Pulmonary artery endothelial cell (primary cell): Measurements from ENCODE around the gene SORBS2. TPM values are rescaled to one million over a fixed set of nuclear protein-coding genes. Genes with fewer than 3 reads are reported as not detected.

Experiments used
- DNase-seq: peaks from one replicate; pipeline ENCODE4 v3.0.0-alpha.2; 2011; ENCODE audit warnings: low read depth, low spot score
- total RNA-seq: library from RNA; depleted of rRNA; stranded (reverse); fragments of >200 nt; gene quantifications from 2 replicates; pipeline ENCODE4 v1.2.3, GENCODE V29; 2014

Gene SORBS2
- total RNA-seq, 1 donor from 2014 or later, result 46.2 TPM

DNA sequence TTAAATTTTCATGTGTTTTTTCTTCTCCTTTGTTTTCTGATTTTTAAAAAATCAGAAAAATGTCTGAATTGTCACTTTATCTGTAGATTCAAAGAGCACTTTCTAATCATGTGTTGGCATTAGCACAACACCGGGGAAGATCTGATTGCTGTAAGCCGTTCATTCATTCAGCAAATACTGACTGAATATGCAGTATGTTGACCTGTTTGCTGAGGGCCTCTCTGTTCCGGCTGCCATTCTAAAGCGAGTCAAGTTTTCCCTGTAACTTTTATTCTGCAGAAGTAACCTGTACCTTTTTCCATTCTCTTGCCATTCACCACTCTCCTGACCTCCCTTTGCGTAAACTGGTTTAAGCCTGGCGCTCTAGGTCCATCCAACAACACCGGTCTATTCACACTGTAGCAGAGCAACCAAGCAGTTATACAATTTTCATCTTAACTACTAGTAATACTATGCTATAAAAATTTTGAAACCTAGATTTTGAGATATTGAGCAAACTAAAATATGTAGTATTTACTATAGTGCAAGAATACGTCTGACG lies 6.7 kb downstream of the SORBS2 start:
- no peak for DNase-seq

DNA sequence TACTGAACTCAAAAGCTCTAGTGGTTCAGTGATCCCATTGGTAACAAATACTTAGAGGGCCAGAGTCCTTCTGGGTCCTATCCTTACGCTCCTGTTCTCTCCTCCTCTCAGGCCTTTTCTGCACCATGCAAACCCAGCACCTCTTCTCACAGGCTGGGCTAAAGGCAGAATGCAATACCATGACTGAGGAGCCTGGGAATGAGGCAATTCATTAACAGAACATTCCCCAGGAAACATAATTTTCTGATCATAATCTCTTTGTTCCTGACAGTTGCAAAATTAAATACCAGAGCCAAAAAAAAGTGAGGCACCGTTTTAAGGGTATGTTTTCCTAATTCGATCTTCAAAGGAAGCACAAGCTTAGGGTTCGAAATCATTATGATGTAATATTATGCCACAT lies 9.0 kb downstream of the SORBS2 start:
- DNase-seq, result no peak

DNA sequence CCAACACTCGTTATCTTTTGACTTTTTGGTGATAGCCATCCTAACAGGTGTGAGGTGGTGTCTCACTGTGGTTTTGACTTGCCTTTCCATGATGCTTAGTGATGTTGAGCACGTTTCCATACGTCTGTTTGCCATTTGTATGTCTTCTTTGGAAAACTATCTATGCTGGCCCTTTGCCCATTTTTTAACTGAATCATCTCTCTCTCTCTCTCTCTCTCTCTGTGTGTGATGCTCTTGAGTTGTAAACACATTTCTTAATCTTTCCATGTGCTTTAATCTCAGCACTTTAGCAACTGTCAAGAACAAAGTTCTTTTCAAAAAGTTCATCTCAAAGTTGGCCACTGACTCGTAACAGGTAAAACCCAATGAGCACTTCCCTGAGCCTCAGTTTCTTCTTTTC lies 10.5 kb downstream of the SORBS2 start:
- DNase-seq, result no peak

DNA sequence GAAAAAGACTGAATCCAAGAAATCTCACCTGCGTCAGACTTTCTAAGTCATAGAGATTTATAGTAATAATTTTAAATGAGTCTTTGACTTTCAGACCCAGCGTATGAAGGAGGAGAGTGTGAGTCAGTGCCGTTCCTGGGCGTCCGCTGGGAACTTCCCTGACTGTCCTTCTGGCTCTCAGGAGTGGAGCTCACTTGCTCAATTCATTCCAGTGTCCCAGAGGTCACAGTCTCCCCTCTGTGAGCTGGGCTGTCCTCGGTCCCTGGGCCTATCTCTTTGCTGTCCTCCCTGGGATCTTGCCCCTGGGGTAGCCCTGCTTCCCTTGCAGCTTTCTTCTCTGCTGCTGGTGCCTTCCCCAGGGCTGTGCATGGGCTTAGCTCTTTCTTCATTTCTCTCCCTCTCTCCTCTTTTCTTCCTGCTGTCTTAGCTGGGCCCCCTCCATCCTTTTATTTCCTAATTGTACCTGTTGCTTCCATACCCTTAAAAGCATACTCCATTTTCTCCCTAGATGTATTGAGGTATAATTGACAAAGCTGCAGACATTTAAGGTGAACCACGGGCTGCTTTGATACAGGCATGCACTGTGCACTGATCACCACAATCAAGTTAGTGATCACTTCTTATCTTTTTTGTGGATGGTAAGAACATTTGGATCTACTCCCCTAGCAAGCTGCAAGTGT lies 11.6 kb downstream of the SORBS2 start:
- no peak for DNase-seq

DNA sequence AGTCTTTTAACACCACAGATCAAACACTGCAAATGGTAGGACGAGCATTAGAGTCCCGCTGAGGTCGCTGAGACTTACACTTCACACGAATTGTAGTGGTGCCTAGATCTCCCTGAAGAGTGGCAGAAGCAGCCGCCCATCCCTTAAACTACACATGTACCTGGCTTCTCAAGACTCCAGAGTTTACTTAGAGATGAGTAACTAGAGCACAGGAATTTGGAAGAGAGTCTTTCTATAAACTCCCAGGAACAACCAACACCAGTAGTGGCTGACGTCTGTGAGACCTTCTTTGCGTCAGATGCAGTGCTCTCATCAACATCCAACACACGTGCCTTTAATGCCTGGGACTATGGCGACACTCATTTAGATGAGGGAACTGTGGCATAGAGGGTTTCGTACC lies 12.6 kb downstream of the SORBS2 start:
- DNase-seq, result no peak

DNA sequence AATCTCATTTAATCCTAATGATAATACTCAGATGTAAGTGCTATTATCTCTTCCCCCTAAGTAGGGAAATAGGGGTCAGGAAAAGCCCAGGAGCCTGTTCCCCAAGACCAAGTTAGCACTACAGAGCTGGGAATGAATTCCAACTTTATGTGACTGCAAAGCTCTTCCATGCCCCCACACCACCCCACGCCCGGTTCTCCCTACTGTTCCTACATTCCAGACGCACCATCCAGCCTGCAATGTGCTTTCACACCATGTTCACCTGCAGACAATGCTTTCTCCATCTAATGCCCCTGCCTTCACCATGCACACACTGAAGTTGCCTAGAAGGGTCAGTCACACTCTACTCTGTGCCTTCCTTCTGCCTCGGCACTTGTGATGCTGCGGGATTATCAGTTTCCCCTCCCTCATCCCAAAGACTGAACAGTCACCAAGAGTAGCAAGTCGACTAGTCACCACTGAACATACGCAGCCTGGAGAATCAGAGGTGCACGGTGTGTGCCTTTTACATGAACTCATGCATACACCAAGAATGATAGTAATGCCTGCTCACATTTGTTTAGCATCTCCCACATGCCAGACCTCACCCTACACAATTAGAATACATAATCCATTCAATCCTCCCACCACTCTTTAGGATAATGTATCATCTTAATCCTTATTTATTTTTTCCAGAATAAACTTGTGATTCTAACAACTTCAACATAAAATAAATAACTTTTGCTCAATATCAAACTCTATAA lies 14.2 kb downstream of the SORBS2 start:
- no peak for DNase-seq

DNA sequence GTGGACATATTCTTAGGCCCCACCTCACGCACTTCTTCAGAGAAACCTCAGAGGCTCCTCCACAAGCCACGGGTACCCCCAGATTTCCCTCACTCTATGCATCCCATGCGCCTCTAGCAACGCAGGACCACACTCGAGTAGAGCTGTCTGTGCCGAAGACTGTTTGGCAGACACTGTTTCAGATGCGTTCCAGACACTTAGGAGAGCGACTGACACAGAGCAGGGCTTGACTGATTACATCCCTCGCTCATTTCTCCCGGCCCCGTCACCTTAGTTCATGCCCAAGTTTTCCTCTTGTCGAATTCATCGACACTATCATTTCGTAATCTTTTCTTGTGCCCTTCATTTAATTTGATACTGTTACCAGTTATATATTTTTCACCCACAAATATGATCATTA lies 15.0 kb downstream of the SORBS2 start:
- no peak for DNase-seq

DNA sequence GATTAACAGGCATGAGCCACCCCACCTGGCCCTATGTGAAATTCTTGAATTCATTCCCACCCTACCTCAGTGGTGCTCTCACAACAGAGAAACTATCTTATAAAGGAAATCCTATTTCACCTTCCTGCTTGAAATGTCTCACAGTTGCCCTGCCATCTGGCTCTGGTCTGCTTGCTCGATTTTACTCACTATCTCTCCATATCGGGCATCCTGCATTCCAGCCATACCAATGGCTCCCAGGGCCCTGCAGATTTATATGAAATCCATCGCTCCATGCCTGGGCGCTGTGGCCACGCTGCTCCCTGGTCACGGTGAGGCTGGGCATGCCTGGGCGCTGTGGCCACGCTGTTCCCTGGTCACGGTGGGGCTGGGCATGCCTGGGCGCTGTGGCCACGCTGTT lies 15.8 kb downstream of the SORBS2 start:
- DNase-seq, result no peak

DNA sequence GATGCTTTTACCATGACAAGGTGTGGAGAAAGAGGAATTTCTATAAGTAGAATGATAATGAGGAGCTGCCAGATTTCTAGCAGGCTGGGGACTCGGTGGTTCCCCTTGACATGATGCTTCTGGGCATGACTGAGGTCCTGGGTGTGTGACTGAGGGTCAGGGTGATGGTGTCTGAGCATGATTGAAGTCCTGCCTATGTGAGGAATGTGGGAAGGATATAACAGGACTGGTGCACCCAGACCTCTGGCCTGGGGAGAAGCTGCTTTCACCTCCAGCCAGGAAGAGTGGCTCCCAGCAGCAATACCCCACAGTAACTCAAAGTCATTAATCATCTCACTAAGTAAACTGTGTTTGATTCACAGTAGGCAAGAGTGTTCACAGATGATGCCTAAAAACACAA lies 17.4 kb downstream of the SORBS2 start:
- DNase-seq, result no peak

DNA sequence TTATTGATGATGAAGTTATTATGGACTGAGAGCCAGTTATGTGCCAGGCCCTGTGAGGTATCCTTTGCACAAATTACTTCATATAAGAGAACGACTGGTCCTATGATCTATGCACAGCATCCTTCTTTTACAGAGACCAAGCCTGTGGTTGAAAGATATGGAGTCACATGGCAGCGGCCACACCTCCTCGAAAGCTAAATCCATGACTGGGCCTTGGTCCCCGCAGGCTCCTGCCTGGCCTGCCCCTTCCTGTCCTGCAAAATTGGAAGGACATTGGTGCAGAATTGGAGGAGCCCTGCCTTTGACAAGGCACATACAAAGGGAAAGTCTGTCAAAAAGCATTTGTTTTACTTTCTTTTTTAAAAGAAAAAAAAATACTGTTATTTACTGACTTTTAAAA lies 18.3 kb downstream of the SORBS2 start:
- DNase-seq, result no peak

DNA sequence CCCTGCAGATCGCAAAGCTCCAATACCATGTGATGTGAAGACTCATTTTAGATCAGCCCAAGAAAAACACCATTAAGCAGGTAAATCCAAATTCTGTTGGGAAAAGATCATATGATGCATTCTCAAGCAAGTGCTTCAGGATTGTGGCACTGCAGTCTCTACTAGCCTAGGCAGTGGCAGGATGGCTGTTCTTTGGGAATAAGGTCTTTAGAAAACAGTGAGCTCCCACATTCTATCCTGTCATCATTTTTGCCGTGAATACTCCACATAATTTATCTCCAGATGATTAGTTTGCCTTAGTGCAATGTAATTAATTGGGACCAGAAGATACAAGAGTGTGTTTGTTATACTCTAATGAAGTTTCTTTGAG lies 18.9 kb downstream of the SORBS2 start:
- DNase-seq, result no peak

DNA sequence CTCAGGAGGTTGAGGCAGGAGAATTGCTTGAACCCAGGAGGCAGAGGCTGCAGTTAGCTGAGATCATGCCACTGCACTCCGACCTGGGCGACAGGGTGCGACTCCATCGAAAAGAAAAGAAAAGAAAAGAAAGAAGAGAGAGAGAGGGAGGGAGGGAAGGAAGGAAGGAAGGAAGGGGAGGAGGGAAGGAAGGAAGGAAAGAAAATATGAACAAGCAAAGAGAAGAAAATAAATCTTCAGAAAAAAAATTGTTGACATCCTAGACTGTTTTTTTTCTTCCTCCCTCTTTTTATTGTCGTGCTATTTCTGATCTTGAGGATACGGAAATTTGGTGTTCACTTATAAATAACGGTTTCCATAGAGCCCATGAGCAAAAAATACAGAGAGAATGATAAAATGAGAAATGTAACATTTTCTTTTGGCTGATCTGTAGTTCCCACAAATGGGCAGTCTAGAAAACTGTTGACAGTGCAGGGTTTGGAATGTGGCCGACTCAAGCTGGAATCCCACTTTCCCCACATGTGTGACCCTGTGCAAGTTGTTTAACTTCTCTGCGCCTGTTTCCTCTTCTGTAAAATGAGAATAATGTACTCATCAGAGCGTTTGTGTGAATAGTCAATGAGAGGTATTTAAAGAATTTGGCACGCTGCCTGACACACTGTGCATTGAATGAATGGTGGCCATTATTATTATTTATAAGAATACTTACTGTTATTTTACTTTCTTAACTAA lies 19.4 kb downstream of the SORBS2 start:
- peak; percentile 97 for DNase-seq

DNA sequence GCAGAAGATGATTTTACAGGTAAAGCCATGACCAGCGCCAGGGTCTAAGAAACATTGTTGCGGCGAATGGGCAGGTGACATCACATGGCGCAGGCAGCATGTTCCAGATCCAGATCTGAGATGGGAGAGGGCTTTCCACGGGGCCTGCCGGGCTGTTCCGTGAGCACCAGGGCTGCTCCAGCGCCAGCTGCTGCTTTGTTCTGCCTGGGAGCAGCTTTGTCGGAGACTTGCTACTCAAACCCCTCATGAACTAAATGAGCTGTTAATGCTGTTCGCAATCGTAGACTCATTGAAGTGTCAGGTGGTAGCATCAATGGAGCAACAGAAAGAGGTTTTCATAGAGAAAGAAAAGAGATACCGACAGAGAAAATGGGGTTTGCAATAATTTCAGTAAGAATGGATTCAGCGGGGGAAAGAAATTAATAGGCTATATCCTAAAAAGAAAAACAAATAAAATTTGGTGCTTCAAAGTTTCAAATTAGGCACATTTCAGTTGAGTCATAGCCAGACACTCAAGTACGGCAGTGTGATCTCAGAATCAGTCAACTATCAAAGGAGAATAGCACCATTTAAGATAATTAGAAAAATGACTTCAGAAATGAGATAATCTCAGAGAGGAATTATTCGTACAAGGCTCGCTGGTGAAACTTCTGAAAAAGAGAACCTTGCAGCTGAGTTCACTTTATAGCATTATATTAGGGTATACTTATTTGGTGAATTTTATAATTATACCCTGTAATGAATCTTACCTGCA lies 23.9 kb downstream of the SORBS2 start:
- DNase-seq, result no peak

DNA sequence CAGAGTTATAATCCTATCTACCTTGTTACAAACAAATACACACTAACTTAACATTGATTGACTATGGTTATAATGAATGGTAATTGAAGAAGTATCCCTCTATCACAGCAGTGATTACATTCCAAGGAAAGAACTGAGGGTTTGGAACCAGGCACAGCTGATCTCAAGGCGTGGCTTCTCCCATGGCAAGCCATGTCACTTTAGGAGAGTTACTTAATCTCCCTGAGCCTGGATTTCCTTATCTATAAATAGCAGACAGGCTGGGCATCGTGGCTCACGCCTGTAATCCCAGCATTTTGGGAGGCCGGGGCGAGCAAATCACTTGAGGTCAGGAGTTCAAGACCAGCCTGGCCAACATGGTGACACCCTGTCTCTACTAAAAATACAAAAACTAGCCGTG lies 25.6 kb downstream of the SORBS2 start:
- DNase-seq, result no peak

DNA sequence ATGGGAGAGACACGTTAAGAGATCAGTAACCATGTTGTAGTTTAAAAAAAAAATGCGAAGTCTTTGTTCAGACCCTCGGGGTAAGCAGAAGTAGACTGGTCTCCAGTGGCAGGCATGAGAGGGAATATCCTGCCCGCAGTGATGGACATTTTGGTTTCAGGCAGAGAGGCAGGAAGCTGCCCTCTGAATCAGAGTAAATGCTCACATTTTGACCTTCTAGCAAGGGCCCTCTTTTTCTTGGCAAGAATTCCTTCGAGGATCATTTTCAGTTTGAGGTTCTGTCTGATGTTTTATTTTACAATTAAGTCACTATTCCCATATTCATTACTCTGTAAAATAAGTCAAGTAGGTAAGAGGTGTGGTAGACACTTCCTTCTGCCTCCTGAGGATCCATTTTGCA lies 28.4 kb downstream of the SORBS2 start:
- DNase-seq, result no peak

DNA sequence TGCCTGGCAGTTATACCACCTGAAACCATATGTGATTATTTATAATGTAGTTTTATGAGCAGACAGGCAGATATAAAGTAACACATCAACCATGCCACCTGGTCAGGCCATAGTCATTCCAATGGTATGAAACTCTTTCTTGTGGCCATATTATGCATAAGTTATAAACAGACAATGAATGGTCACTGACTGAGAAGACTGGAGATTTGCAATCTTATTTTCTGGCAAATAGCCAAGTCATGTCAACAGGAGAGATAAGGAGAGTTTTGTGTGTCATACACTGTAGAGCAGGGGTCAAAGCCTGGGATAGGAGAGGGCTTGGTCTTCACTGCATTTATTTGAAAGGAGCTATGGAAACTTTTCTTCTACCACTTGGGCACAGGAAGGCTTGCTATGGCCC lies 29.5 kb downstream of the SORBS2 start:
- no peak for DNase-seq

DNA sequence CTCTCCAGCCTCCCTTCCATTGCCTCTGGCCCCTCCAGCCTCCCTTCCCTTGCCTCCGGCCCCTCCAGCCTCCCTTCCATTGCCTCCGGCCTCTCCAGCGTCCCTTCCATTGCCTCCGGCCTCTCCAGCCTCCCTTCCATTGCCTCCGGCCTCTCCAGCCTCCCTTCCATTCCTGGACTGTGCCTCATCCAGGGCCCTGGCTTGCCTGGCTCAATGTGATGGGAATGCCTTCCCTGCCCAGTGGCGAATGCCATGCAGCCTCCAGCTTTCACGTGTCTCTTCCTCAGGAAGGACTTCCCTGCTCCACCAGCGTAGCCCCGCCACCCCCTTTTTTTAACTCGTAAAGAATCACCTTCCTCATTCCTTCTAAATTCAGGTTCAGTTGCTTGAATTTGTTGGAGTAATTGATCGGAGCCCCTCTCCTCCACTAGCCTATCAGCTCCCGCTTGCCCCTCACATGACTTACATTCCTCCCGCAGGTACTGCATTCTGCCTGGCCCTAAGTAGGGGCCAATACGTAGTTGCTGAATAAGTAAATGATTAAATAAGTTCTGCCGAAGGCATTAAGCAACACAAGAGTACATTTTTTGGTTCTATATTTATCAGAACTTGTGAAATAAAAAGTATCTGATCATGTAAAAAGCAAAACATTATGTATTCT lies 30.3 kb downstream of the SORBS2 start:
- no peak for DNase-seq

DNA sequence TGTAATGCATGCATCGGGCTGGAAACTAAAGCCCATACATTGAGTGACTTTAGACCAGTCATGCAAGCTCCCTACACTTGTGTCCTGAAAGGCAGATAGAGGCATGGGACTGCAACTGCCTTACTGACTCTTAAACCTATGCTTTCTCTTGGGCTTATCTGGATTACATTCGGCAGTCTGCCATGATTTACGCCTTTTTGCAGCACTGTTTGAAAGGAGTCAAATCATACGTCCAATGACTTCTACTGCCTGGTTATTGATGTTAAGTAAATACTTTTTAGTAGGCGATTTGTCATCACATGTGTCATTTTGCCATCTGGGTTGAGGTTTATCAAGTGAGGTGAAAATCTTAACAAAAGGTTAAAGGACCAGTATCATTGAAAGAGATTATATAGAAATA lies 31.5 kb downstream of the SORBS2 start:
- no peak for DNase-seq

DNA sequence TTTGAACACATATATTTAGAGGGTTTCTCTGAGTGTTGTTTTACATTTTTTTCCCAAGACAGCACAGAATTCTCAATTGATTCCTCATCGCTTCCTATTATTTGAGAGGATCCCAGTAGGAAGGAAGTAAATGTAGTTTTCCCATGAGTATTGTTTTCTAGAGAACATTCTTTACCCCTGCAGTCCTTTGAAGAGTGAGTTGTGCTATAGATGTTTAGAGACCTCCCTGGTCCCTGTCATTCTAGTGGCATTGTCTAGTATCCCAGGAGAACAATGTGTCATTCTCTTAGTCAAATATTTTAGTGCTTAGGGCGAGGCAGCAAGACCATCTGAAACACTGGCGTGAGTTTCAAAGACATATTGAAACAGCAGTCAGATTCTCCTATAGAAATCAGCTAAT lies 32.5 kb downstream of the SORBS2 start:
- DNase-seq, result peak; percentile 71

DNA sequence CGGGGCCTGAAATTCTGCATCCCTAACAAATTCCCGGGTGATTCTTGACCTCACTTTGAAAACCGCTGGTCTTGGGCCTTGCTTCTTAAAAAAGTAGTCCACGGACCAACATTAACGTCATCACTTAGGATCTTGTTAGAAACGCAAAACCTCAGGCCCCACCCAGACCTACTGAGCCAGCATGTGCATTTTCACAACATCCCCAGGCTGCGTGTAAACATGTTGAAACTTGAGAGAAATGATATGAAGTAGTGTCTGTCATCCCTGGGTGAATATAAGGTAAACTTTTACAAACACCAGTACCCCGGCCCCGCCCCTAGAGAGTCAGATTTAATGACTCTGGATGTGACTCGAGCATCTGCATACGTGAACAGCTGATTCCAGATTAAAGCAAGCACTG lies 33.7 kb downstream of the SORBS2 start:
- DNase-seq, result no peak
